ENCODE data around the gene GRM2. TPM values are rescaled to one million over a fixed set of nuclear protein-coding genes. Genes with fewer than 3 reads are reported as not detected.

Gene GRM2
- total and polyA plus RNA-seq, 2 of the 8 experiments (the other 6 are each of a cell fraction or from before 2014, with no cell fraction given), result 3.9 to 10.5 TPM

GRCh38 chr3:51657234-51657633 lies 49.6 kb upstream of the GRM2 start:
- WGBS, 2 experiments (ENCODE audit: extremely low coverage in 1 of 2, insufficient coverage in 1 of 2, insufficient read length in 1 of 2, insufficient replicate concordance in 2 of 2, low coverage in 1 of 2, low lambda C conversion rate in 2 of 2, missing lambda C conversion rate in 1 of 2), result 96% methylated on average over 3 of the region's 3 CpGs; no CpG with 5 or more reads in 1 of the 2 experiments
- Histone ChIP-seq H3K23me2 (ENCODE audit: low read depth, low read length) (no peaks in the 10 kb centered on the region), H2AK5ac (ENCODE audit: low read depth, low read length) (no peak overlapping the region), H2BK5ac (ENCODE audit: low read depth, low read length) (no peak overlapping the region), H3K4me1 (replicated peaks in 1 of 4; ENCODE audit: control insufficient read depth in 3 of 4, insufficient read depth in 4 of 4, low read length in 3 of 4) (no peaks in the 10 kb centered on the region), H3K79me1 (ENCODE audit: low read depth, low read length) (no peaks in the 10 kb centered on the region), H3K4me3 (ENCODE audit: extremely low read depth in 1 of 4, insufficient read depth in 2 of 4, low read depth in 3 of 4, low read length in 4 of 4) (no peak overlapping the region), H4K91ac (replicated peaks; ENCODE audit: insufficient read length, low read length) (no peak overlapping the region), H3K27me3 (replicated peaks in 1 of 4; ENCODE audit: control insufficient read depth in 3 of 4, extremely low read depth in 1 of 4, insufficient read depth in 3 of 4, low read length in 3 of 4) (no peaks in the 10 kb centered on the region), H3K18ac (ENCODE audit: extremely low read depth, low read length) (no peak overlapping the region), H2BK12ac (ENCODE audit: low read depth, low read length) (no peak overlapping the region), H3K9ac (replicated peaks in 1 of 4; ENCODE audit: extremely low read depth in 1 of 4, low read depth in 3 of 4, low read length in 3 of 4) (no peak overlapping the region), H4K8ac (ENCODE audit: extremely low read depth, insufficient read depth, low read length) (no peak overlapping the region), H3K4me2 (ENCODE audit: insufficient read depth in 1 of 2, low read depth in 2 of 2, low read length in 2 of 2) (no peak overlapping the region), H2BK20ac (ENCODE audit: low read length) (no peak overlapping the region), H4K5ac (ENCODE audit: insufficient read length, low read depth, low read length) (no peak overlapping the region), H2BK120ac (replicated peaks; ENCODE audit: low read depth, low read length) (no peak overlapping the region), H3K14ac (ENCODE audit: insufficient read length) (no peak overlapping the region), H3K79me2 (ENCODE audit: control insufficient read depth in 1 of 2, insufficient read depth in 2 of 2, low read length in 2 of 2) (no peaks in the 10 kb centered on the region), H4K20me1 (replicated peaks in 1 of 2; ENCODE audit: control insufficient read depth in 1 of 2, insufficient read depth in 2 of 2, low read length in 2 of 2) (no peaks in the 10 kb centered on the region), H3K56ac (replicated peaks; ENCODE audit: insufficient read length, low read depth, low read length) (no peak overlapping the region), H2AFZ (ENCODE audit: low read length) (no peak overlapping the region), H3K4ac (replicated peaks; ENCODE audit: insufficient read length, low read depth, low read length) (no peak overlapping the region), H3K36me3 (ENCODE audit: control insufficient read depth in 2 of 4, insufficient read depth in 4 of 4, low read length in 3 of 4) (peaks cover 2 to 28% (median 19%) of the 10 kb centered on the region in 4 experiments), H3K23ac (ENCODE audit: insufficient read length) (no peak overlapping the region), H2BK15ac (ENCODE audit: low read length) (no peak overlapping the region), H3K27ac (ENCODE audit: low read depth, low read length) (no peak overlapping the region), H3K9me3 (ENCODE audit: insufficient read depth in 2 of 2, low read depth in 1 of 2, low read length in 1 of 2) (no peaks in the 10 kb centered on the region)
- FAIRE-seq (no peak), DNase-seq (ENCODE audit: low read depth in 1 of 2, low spot score in 2 of 2) (no peak)
- POLR2A ChIA-PET (ENCODE audit: partially characterized antibody), result no interaction called here
- CTCF ChIA-PET (ENCODE audit: partially characterized antibody), result interaction anchor here (1.1 to 2.9 kb wide), 6 partner anchors 11 to 25 kb away, joined by 3 to 16 read pairs (median 5); no protein-coding TSS in a partner anchor
- TF ChIP-seq, protein P1, sequence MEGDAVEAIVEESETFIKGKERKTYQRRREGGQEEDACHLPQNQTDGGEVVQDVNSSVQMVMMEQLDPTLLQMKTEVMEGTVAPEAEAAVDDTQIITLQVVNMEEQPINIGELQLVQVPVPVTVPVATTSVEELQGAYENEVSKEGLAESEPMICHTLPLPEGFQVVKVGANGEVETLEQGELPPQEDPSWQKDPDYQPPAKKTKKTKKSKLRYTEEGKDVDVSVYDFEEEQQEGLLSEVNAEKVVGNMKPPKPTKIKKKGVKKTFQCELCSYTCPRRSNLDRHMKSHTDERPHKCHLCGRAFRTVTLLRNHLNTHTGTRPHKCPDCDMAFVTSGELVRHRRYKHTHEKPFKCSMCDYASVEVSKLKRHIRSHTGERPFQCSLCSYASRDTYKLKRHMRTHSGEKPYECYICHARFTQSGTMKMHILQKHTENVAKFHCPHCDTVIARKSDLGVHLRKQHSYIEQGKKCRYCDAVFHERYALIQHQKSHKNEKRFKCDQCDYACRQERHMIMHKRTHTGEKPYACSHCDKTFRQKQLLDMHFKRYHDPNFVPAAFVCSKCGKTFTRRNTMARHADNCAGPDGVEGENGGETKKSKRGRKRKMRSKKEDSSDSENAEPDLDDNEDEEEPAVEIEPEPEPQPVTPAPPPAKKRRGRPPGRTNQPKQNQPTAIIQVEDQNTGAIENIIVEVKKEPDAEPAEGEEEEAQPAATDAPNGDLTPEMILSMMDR (IDR thresholded peaks at IDR 0.05; ENCODE audit: control extremely low read depth in 1 of 3, insufficient read depth in 1 of 3, low read depth in 1 of 3, low read length in 3 of 3), result no peak
- TF ChIP-seq EP300 (IDR thresholded peaks at IDR 0.05; ENCODE audit: borderline replicate concordance in 1 of 2, low read depth in 2 of 2, low read length in 2 of 2) (no peak), ZNF274 (IDR thresholded peaks at IDR 0.05; ENCODE audit: borderline replicate concordance, extremely low read depth, low read length) (no peak), NRF1 (IDR thresholded peaks at IDR 0.05; ENCODE audit: low read depth, low read length) (no peak), JUND (IDR thresholded peaks at IDR 0.05; ENCODE audit: low read length) (no peak), CHD2 (IDR thresholded peaks at IDR 0.05; ENCODE audit: low read length) (no peak), BRCA1 (IDR thresholded peaks at IDR 0.05; ENCODE audit: low read depth, low read length) (no peak), SUZ12 (IDR thresholded peaks at IDR 0.05; ENCODE audit: low read length) (no peak), SIN3A (conservative IDR thresholded peaks at IDR 0.05 in 1 of 2, IDR thresholded peaks at IDR 0.05 in 1 of 2; ENCODE audit: low read depth in 1 of 2, low read length in 2 of 2) (no peak), TBP (IDR thresholded peaks at IDR 0.05; ENCODE audit: low read depth, low read length) (no peak), RNF2 (IDR thresholded peaks at IDR 0.05; ENCODE audit: borderline replicate concordance, low read depth, low read length, missing control alignments, poor library complexity, severe bottlenecking) (no peak)

Measured in H1 (cell line).